GM12891 (cell line): ENCODE measurements around the gene ZBTB42.

Experiments
- POLR2A ChIP-seq: IDR thresholded peaks from 2 replicates; pipeline ENCODE4 v1.6.1; 2011; ENCODE audit warnings: low read depth, low read length, control low read depth
- POLR2AphosphoS5 ChIP-seq: IDR thresholded peaks from 2 replicates; pipeline ENCODE4 v1.6.1; 2011; ENCODE audit warnings: low read depth, low read length, control low read depth
- POU2F2 ChIP-seq: IDR thresholded peaks from 2 replicates; pipeline ENCODE4 v1.6.1; 2011; ENCODE audit warnings: low read depth, mild to moderate bottlenecking, control low read depth, low read length, moderate library complexity
- SPI1 ChIP-seq: IDR thresholded peaks from 2 replicates; pipeline ENCODE4 v1.6.1; 2011; ENCODE audit warnings: low read depth, low read length, control low read depth
- TAF1 ChIP-seq: IDR thresholded peaks from 2 replicates; pipeline ENCODE4 v1.6.1; 2011; ENCODE audit warnings: low read depth, low read length, control low read depth

DNA sequence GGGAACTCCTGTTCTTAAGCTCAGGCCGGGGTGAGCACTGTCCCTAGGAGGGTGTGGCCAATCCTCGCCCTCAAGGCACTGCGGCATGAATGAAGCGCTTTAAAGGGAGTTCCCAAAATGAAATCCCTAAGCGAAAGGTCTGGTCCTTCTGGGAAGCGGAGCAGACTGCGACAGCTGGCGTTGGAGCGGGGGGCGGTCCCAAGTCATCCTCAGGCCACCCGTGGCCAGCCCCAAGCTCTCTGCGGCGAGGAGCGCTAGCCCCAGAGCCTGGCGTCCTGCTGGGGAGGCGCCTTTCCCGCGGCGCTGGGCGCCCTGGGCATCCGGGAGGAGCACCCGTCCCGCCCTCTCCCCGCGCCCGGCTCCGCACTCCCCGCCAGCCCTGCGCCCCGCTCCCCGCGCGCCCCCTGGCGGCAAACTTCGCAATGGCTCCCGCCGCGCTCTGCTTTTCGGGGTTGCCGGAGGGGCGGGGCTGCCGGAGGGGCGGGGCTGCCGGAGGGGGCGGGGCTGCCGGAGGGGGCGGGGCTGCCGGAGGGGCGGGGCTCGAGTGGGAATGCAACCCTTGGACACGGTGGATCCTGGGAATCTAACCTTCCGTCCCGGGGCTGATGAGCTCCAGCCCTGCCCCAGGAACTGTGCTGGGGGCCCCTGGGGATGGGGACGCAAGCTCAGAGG is 25.4 kb downstream of the ZBTB42 start:
- TF ChIP-seq POLR2A (no peak), POLR2AphosphoS5 (no peak), TAF1 (no peak), SPI1 (no peak), POU2F2 (no peak)
